GM12891 (cell line): Measurements from ENCODE around the gene COPG2.

ENCODE experiments used
- PAX5 ChIP-seq: IDR thresholded peaks from 2 replicates; pipeline ENCODE4 v1.6.1; 2011; ENCODE audit warnings: low read length, moderate library complexity, mild to moderate bottlenecking; ENCODE audit not compliant: insufficient read depth, severe bottlenecking
- POLR2A ChIP-seq: IDR thresholded peaks from 2 replicates; pipeline ENCODE4 v1.6.1; 2011; ENCODE audit warnings: low read depth, low read length, control low read depth
- POLR2AphosphoS5 ChIP-seq: IDR thresholded peaks from 2 replicates; pipeline ENCODE4 v1.6.1; 2011; ENCODE audit warnings: low read depth, low read length, control low read depth
- POU2F2 ChIP-seq: IDR thresholded peaks from 2 replicates; pipeline ENCODE4 v1.6.1; 2011; ENCODE audit warnings: low read depth, mild to moderate bottlenecking, control low read depth, low read length, moderate library complexity
- SPI1 ChIP-seq: IDR thresholded peaks from 2 replicates; pipeline ENCODE4 v1.6.1; 2011; ENCODE audit warnings: low read depth, low read length, control low read depth
- TAF1 ChIP-seq: IDR thresholded peaks from 2 replicates; pipeline ENCODE4 v1.6.1; 2011; ENCODE audit warnings: low read depth, low read length, control low read depth

DNA sequence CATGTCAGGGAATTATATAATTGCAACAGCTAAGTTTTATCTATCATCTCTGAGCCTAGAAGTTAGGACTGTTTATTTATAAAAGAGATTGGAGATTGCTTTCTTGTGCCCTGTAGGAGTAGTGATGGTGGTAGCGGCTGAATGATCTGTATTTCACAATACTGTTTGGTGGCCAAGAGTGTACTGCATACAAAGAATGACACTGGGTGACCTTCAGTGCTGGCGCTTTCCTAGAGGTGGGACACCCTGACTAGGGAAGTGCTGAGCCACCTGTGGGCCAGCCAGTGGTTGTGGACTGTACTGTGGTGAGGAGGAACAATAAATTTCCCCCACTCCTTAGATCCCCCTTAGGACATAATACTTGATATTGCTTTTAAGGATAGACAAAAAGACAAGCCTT is 53.0 kb downstream of the COPG2 start:
- TF ChIP-seq POLR2A (no peak), POLR2AphosphoS5 (no peak), TAF1 (no peak), POU2F2 (no peak), SPI1 (no peak), PAX5 (no peak)
